ENCODE measurements around the gene HOOK2. TPM values are rescaled to one million over a fixed set of nuclear protein-coding genes. Genes with fewer than 3 reads are reported as not detected.

HOOK2 gene
- polyA plus RNA-seq, 1 donor from 2014 or later: 28.4 TPM

DNA sequence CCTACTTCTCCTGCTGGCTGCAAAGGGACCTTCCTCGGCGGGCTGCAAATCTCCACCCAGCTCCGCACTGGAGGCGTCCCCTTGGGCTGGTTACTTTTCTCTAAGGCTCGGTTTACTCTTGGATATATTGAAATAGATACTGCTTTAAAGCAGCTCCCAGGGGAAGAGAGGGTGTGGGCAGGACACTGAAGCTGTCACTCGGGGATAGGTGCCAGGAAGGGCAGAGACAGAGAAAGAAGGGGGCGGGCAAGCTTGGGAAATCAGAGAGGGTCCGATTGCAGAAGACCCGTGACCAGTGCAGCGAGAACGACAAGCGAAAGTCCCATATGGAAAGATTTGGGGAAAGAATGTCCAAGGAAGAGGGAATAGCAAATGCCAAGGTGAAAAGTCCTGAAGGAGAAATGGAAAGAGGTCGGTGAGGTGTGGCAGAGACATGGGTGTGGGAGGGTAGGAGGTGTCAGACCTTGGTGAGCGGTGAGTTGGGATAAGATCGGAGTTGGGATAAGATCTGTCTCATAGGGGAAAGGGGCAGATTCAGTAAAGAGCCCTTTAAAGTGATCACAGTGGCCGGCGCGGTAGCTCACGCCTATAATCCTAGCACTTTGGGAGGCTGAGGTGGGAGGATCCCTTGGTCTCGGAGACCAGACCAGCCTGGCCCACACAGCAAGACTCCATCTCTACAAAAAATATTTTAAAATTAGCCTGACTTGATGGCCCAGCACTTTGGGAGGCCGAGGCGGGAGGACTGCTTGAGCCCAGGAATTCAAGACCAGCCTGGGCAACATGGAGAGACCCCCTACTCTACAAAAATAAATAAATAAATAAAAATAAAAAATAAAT, 27.1 kb upstream of the HOOK2 start:
- peak overlapping the region; percentile 97 for H3K9ac ChIP-seq (ENCODE audit: low read length)
- H3K9me3 ChIP-seq (ENCODE audit: low read length): no peaks in the 10 kb centered on the region
- H3K4me2 ChIP-seq (ENCODE audit: low read length): peak overlapping the region; percentile 69
- peak overlapping the region; percentile 95 for H3K4me3 ChIP-seq (ENCODE audit: low read length)
- H2AFZ ChIP-seq (ENCODE audit: low read depth, low read length): peak overlapping the region; percentile 83
- peak overlapping the region; percentile 85 for H3K27ac ChIP-seq (ENCODE audit: low read length)
- no peaks in the 10 kb centered on the region for H4K20me1 ChIP-seq (ENCODE audit: insufficient read depth)
- no peaks in the 10 kb centered on the region for H3K27me3 ChIP-seq (ENCODE audit: insufficient read depth, low read depth, low read length)
- no peaks in the 10 kb centered on the region for H3K36me3 ChIP-seq (ENCODE audit: insufficient read depth, low read length)
- no peaks in the 10 kb centered on the region for H3K9me2 ChIP-seq (ENCODE audit: insufficient read depth, low read length)
- H3K79me2 ChIP-seq (replicated peaks; ENCODE audit: insufficient read depth, low read length): peaks cover 19% of the 10 kb centered on the region
- TF ChIP-seq EZH2 (IDR thresholded peaks at IDR 0.05; ENCODE audit: borderline replicate concordance, insufficient read depth, low read length, poor library complexity, severe bottlenecking): no peak
- TF ChIP-seq, protein P1, sequence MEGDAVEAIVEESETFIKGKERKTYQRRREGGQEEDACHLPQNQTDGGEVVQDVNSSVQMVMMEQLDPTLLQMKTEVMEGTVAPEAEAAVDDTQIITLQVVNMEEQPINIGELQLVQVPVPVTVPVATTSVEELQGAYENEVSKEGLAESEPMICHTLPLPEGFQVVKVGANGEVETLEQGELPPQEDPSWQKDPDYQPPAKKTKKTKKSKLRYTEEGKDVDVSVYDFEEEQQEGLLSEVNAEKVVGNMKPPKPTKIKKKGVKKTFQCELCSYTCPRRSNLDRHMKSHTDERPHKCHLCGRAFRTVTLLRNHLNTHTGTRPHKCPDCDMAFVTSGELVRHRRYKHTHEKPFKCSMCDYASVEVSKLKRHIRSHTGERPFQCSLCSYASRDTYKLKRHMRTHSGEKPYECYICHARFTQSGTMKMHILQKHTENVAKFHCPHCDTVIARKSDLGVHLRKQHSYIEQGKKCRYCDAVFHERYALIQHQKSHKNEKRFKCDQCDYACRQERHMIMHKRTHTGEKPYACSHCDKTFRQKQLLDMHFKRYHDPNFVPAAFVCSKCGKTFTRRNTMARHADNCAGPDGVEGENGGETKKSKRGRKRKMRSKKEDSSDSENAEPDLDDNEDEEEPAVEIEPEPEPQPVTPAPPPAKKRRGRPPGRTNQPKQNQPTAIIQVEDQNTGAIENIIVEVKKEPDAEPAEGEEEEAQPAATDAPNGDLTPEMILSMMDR (IDR thresholded peaks at IDR 0.05; ENCODE audit: poor library complexity, severe bottlenecking): no peak
- TF ChIP-seq EP300 (conservative IDR thresholded peaks at IDR 0.05; ENCODE audit: poor library complexity, severe bottlenecking): no peak
- no peak for TF ChIP-seq TAF1 (IDR thresholded peaks at IDR 0.05; ENCODE audit: low read depth)
- TF ChIP-seq, protein P2, sequence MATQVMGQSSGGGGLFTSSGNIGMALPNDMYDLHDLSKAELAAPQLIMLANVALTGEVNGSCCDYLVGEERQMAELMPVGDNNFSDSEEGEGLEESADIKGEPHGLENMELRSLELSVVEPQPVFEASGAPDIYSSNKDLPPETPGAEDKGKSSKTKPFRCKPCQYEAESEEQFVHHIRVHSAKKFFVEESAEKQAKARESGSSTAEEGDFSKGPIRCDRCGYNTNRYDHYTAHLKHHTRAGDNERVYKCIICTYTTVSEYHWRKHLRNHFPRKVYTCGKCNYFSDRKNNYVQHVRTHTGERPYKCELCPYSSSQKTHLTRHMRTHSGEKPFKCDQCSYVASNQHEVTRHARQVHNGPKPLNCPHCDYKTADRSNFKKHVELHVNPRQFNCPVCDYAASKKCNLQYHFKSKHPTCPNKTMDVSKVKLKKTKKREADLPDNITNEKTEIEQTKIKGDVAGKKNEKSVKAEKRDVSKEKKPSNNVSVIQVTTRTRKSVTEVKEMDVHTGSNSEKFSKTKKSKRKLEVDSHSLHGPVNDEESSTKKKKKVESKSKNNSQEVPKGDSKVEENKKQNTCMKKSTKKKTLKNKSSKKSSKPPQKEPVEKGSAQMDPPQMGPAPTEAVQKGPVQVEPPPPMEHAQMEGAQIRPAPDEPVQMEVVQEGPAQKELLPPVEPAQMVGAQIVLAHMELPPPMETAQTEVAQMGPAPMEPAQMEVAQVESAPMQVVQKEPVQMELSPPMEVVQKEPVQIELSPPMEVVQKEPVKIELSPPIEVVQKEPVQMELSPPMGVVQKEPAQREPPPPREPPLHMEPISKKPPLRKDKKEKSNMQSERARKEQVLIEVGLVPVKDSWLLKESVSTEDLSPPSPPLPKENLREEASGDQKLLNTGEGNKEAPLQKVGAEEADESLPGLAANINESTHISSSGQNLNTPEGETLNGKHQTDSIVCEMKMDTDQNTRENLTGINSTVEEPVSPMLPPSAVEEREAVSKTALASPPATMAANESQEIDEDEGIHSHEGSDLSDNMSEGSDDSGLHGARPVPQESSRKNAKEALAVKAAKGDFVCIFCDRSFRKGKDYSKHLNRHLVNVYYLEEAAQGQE (IDR thresholded peaks at IDR 0.05; ENCODE audit: borderline replicate concordance): no peak
- no peak for TF ChIP-seq RAD21 (conservative IDR thresholded peaks at IDR 0.05)
- TF ChIP-seq MXI1 (conservative IDR thresholded peaks at IDR 0.05; ENCODE audit: poor library complexity, severe bottlenecking): no peak
- no peak for TF ChIP-seq POLR2AphosphoS5 (IDR thresholded peaks at IDR 0.05)
- H3F3A ChIP-seq (ENCODE audit: insufficient read depth, low read length, poor library complexity, severe bottlenecking): no peaks in the 10 kb centered on the region

- Histone ChIP-seq H3K27ac (ENCODE audit: low read length) (peak within 1 kb of the TSS; percentile 85), H3K9me3 (ENCODE audit: low read length) (no peaks in the 10 kb centered on the region)
Observed at GRCh38 chr19:12801466-12802266, 26.3 kb upstream of the HOOK2 start, which contains the start of the genes PRDX2 and THSD8. Gene PRDX2, minus strand, starts transcription at chr19:12801800. Its CDS starts 539 bp downstream, at chr19:12801261. Gene THSD8, plus strand, starts transcription at chr19:12802069. Its CDS starts 3 bp downstream, at chr19:12802072.

More at GRCh38 chr19:12801466-12802266, 26.3 kb upstream of the HOOK2 start, which contains the start of the genes PRDX2 and THSD8:
- Histone ChIP-seq H3K27me3 (ENCODE audit: insufficient read depth, low read depth, low read length) (no peaks in the 10 kb centered on the region), H4K20me1 (ENCODE audit: insufficient read depth) (no peaks in the 10 kb centered on the region), H3K9ac (ENCODE audit: low read length) (peak within 1 kb of the TSS; percentile 97), H3K4me3 (ENCODE audit: low read length) (peak within 1 kb of the TSS; percentile 95), H3K79me2 (replicated peaks; ENCODE audit: insufficient read depth, low read length) (peaks cover 19% of the 10 kb centered on the region), H2AFZ (ENCODE audit: low read depth, low read length) (peak within 1 kb of the TSS; percentile 83), H3F3A (ENCODE audit: insufficient read depth, low read length, poor library complexity, severe bottlenecking) (no peaks in the 10 kb centered on the region), H3K36me3 (ENCODE audit: insufficient read depth, low read length) (no peaks in the 10 kb centered on the region), H3K4me2 (ENCODE audit: low read length) (peak within 1 kb of the TSS; percentile 93), H3K9me2 (ENCODE audit: insufficient read depth, low read length) (no peaks in the 10 kb centered on the region)
- no peak for TF ChIP-seq EZH2 (IDR thresholded peaks at IDR 0.05; ENCODE audit: borderline replicate concordance, insufficient read depth, low read length, poor library complexity, severe bottlenecking)
- TF ChIP-seq RAD21 (conservative IDR thresholded peaks at IDR 0.05): peak; percentile 38
- TF ChIP-seq SMC3 (conservative IDR thresholded peaks at IDR 0.05; ENCODE audit: poor library complexity): peak; percentile 44
- TF ChIP-seq EP300 (conservative IDR thresholded peaks at IDR 0.05; ENCODE audit: poor library complexity, severe bottlenecking): peak; percentile 72
- peak; percentile 98 for TF ChIP-seq POLR2AphosphoS5 (IDR thresholded peaks at IDR 0.05)
- TF ChIP-seq, protein P2 (IDR thresholded peaks at IDR 0.05; ENCODE audit: borderline replicate concordance): peak; percentile 96
- peak; percentile 87 for TF ChIP-seq MXI1 (conservative IDR thresholded peaks at IDR 0.05; ENCODE audit: poor library complexity, severe bottlenecking)
- TF ChIP-seq TAF1 (IDR thresholded peaks at IDR 0.05; ENCODE audit: low read depth): peak; percentile 97
- TF ChIP-seq, protein P1 (IDR thresholded peaks at IDR 0.05; ENCODE audit: poor library complexity, severe bottlenecking): peak; percentile 49

Data from neural cell (in vitro differentiated cells).